Epithelial cell of proximal tubule (primary cell): ENCODE data around the gene YLPM1. TPM values are rescaled to one million over a fixed set of nuclear protein-coding genes. Genes with fewer than 3 reads are reported as not detected.

Source experiments
- DNase-seq: peaks from one replicate; pipeline ENCODE4 v3.0.0-alpha.2; 2011; ENCODE audit warnings: low read depth
- H3K4me3 ChIP-seq: 2 replicates; pipeline ENCODE4 v1.5.1; 2011; ENCODE audit warnings: low read depth, mild to moderate bottlenecking, low read length
- CTCF ChIP-seq: conservative IDR thresholded peaks from 2 replicates; pipeline ENCODE4 v1.5.1; 2012; ENCODE audit warnings: low read depth, mild to moderate bottlenecking, low read length
- total RNA-seq: library from RNA; depleted of rRNA; stranded (reverse); fragments of >200 nt; gene quantifications from 2 replicates; pipeline ENCODE4 v1.2.3, GENCODE V29; 2015

YLPM1 gene
- total RNA-seq, 1 donor from 2014 or later: 22.5 TPM

- H3K4me3 ChIP-seq: no peak overlapping the region
- DNase-seq: no peak
- TF ChIP-seq CTCF: no peak
These were observed 75.0 kb downstream of the YLPM1 start for GRCh38 chr14:74838166-74838565.

- no peak for DNase-seq
- TF ChIP-seq CTCF: no peak
- no peak overlapping the region for H3K4me3 ChIP-seq
These were observed 77.5 kb downstream of the YLPM1 start for GRCh38 chr14:74840603-74841030.

GRCh38 chr14:74841230-74842207 lies 78.4 kb downstream of the YLPM1 start:
- H3K4me3 ChIP-seq: no peak overlapping the region
- TF ChIP-seq CTCF: no peak
- DNase-seq: no peak

- DNase-seq: no peak
- no peak overlapping the region for H3K4me3 ChIP-seq
- TF ChIP-seq CTCF: no peak
These were observed 80.5 kb downstream of the YLPM1 start for GRCh38 chr14:74843653-74844052.

GRCh38 chr14:74846168-74846567 lies 83.1 kb downstream of the YLPM1 start:
- no peak overlapping the region for H3K4me3 ChIP-seq
- DNase-seq: no peak
- no peak for TF ChIP-seq CTCF

GRCh38 chr14:74846968-74847665 lies 84.0 kb downstream of the YLPM1 start:
- no peak for DNase-seq
- TF ChIP-seq CTCF: no peak
- no peak overlapping the region for H3K4me3 ChIP-seq
